Inflammatory macrophage (primary cell): Measurements from ENCODE around the gene NXNL1.
A peak's percentile ranks its signal among the peaks of the same experiment; 100 is the strongest.
"Not testable (repeated sequence)": the region's sequence is repeated elsewhere in the genome, so short reads cannot be mapped to it uniquely, and the experiment has no call there.

ENCODE experiments used
- DNase-seq, 2 donors: peaks; one replicate each; pipeline ENCODE4 v3.0.0-alpha.2; 2020 to 2022
- total RNA-seq, 18 experiments: gene quantifications; one replicate each; lab custom pipeline; 2026; ENCODE audit warnings: mixed read lengths in 6 of 18, inconsistent platforms in 2 of 18; lab: John Stamatoyannopoulos, UW

The NXNL1 gene
- 0 reads per million in 18 experiments for total RNA-seq

- no peak for DNase-seq
Measured at GRCh38 chr19:17460372-17461230, at the start of gene NXNL1. TSS of gene NXNL1 (minus strand) at chr19:17460926. CDS start at chr19:17460869, 57 bp downstream.

GRCh38 chr19:17508558-17508933, 47.8 kb upstream of the NXNL1 start:
- peak in 1 of 2 donors; percentile 25 for DNase-seq

GRCh38 chr19:17506745-17507144, 46.0 kb upstream of the NXNL1 start:
- DNase-seq = no peak

DNA sequence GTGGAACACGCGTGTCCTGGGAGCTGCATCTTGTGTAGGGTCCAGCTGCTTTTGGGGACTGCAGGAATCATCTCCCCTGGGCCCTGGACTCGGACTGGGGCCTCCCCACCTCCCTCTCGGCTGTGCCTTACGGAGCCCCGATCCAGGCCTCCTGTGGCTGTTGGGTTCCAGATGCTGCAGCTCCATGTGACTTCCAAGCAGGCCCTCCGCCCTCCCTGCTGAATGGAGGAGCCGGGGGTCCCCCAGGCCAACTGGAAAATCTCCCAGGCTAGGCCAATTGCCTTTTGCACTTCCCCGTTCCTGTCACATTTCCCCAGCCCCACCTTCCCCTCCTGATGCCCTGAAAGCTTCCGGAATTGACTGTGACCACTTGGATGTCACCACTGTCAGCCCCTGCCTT, 44.5 kb upstream of the NXNL1 start:
- DNase-seq = no peak

GRCh38 chr19:17504456-17504855, 43.7 kb upstream of the NXNL1 start:
- no peak for DNase-seq

GRCh38 chr19:17504030-17504429, 43.3 kb upstream of the NXNL1 start:
- peak; percentile 58 to 62 for DNase-seq

GRCh38 chr19:17503240-17503639, 42.5 kb upstream of the NXNL1 start:
- DNase-seq = no peak

DNA sequence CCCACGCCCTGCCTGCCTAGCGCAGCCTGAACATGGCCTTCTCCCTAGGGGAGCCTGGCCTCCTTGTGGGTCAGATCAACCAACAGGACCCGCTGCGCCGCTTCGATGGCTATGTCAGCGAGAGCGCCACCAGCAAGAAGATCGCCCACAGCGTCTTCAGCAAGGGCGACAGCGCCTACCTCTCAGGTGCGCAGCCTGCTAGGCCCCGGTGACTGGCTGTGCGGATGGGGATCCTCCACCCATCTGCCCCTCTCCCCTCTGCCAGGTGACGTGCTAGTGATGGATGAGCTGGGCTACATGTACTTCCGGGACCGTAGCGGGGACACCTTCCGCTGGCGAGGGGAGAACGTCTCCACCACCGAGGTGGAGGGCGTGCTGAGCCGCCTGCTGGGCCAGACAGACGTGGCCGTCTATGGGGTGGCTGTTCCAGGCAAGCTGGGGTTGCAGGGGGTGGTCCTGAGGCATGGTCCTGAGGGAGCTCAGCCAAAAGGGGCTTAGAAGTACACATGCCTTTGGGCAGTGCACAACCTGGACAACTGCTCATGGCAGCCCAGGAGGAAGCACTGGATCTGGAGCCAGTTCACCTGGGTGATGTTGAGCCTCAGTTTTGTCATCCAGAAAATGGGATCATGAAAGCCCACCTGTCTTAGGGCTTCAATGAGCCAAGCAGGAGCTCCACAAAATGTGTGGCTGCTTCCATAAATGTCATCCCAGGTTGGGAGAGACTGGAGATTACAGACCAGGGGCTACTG, 39.9 kb upstream of the NXNL1 start:
- no peak for DNase-seq

GRCh38 chr19:17499648-17500446, 39.1 kb upstream of the NXNL1 start:
- DNase-seq = peak; percentile 90 to 93

DNA sequence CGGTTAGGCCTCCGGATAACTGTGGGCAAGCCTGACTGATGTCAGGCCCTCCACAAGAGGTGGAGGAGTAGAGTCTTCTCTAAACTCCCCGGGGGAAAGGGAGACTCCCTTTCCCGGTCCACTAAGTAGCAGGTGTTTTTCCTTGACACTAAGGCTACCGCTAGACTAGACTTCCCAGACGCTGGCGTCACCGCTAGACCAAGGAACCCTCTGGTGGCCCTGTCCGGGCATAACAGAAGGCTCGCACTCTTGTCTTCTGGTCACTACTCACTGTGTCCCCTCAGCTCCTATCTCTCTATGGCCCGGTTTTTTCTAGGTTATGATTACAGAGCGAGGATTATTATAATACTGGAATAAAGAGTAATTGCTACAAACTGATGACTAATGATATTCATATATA, 38.3 kb upstream of the NXNL1 start:
- DNase-seq = not testable (repeated sequence)

DNA sequence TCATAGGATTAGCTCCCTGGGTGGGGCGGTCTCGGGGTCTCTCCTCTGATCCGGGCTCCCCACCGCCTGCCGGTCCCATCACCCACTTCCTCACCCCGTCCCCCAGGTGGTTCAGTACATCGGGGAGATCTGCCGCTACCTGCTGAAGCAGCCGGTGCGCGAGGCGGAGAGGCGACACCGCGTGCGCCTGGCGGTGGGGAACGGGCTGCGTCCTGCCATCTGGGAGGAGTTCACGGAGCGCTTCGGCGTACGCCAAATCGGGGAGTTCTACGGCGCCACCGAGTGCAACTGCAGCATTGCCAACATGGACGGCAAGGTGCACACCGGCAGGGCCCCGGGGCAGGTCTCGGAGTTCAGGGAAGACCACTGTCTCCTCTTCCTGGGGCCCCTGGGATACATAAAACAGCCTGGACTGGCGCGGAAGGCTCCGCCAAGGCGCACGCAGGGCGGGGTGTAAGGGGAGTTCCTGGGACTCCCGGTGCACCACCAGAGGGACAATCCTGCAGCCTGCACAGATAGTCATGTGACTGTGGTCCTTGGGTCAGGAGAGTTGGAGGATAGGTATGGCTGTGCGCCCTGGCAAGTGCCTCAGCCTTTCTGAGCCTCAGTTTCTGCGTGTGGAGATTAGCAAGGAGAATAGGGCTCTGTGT, 36.5 kb upstream of the NXNL1 start:
- DNase-seq = no peak

DNA sequence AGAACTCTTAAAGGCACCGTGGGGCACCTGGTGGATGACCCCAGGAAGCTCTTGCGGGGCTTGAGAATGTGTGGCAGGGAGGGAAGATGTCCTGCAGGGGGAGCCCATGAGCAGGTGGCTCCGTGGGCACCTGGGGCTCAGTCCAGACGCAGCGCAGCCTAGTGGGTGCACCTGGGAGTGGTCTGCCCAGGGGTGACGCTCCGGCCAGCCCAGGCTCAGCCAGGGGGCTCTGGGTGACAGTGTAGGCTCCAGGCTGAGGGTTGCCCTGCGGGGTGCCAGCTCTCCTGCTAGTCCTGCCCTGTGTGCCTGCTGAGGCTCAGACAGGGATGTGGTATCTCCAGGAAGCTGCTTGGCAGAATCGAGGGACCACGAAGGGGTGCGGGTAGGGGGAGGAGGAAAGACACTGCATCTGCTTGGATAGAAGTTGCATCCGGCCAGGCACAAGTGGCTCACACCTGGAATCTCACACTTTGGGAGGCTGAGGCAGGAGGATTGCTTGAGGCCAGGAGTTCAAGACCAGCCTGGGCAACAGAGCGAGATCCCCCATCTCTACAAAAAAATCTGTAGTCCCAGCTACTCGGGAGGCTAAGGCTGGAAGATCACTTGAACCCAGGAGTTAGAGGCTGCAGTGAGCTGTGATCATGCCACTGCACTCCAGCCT, 35.7 kb upstream of the NXNL1 start:
- DNase-seq = peak; percentile 69 to 79

DNA sequence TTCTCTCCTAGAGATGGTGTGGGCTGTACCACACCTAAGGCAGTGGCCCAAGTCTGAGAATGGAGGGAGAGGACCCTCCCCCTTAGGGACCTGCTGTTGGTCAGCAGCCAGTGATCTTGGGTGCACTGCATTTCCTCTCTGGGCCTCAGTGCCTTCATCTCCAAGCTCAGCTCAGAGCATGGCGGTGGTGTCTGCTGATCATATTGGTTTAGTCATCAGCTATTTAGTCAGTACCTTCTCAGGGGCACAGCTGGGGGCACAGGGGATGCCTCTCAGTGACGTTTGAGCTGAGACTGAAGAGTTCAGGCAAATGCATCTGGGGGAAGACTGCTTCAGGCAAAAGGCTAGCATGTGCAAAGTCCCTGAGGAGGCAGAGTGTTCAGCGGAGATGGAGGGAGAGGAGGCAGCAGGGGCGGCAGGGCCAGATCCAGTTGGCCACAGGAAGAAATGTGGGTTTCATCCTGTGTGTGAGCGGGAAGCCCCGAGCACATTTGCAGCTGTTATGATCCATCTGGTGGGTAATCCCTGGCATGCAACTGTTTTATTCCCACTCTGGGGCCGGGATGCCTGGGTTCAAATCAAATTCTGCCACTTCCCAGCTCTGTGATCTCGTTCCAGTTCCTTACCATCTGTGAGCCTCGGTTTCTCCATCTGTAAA, 35.0 kb upstream of the NXNL1 start:
- no peak for DNase-seq

- no peak for DNase-seq
Measured at GRCh38 chr19:17491287-17491686, 30.6 kb upstream of the NXNL1 start.

- no peak for DNase-seq
Measured at GRCh38 chr19:17490411-17490810, 29.7 kb upstream of the NXNL1 start.

DNA sequence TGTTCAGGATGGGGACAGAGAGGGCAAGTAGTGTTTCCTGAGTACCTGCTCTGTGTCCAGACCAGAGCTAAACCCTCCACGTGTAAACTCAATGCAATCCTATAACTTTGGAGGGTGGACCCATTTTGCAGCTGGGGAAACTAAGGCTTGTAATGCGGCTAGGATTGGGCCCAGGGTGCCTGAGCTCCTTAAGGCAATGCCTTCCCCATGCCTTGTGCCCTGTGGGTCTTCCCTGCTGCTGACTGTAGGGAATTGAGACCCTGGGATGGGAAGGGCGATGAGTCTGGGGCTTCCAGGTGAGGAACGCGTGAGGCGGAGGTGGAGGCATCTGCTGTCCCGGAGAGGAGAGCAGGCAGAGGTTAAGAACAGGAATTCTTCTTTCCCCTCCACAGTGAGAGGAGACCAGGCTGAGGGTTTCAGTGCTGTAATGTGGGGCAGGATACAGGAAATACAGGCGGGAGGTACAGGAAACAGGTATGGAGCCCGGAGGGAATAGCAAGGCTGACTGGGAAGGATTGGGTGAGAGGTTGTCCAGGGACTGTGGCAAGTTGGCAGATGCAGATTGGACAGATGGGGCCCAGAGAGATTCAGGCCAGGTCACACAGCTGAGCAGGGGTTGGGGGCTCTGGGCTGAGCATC, 28.8 kb upstream of the NXNL1 start:
- no peak for DNase-seq

- peak in 1 of 2 donors; percentile 47 for DNase-seq
Measured at GRCh38 chr19:17488593-17489391, 28.1 kb upstream of the NXNL1 start.

GRCh38 chr19:17487284-17488121, 26.8 kb upstream of the NXNL1 start:
- no peak for DNase-seq
